Measurements from ENCODE around the gene KMT2A.
A peak's percentile ranks its signal among the peaks of the same experiment; 100 is the strongest.
"Not testable (repeated sequence)": the region's sequence is repeated elsewhere in the genome, so short reads cannot be mapped to it uniquely, and the experiment has no call there.

Gene KMT2A

DNA sequence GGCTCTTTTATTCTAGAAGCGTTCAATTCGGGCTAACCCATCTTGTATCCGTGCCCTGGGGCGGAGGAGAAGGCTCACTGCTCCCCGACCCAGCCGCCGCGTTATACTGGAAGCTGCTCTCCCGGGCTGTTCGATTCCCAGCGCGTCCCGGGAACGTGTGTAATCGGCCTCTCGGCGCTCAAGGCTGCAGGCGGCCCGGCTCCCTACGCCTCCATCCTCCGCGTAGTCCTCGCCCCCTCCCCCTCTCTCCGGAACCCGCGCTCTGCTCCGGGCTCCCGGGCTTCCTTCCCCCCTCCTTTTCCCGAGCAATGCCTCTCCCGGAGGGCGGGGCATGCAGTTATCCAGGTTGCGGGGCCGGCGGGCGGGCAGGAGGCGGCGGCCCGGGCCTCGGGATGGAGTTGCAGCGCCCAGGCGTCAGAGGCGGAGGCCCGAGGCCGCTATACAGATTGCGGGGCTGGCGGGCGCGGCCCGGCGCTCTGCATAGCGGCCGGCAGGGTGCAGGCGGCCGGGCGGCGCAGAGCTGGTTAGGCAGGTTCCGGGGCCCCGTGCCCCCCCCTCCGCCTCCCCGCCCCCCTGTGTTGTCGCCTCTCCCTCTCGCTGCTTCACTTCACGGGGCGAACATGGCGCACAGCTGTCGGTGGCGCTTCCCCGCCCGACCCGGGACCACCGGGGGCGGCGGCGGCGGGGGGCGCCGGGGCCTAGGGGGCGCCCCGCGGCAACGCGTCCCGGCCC, at the start of gene KMT2A:
Gene KMT2A (plus strand): TSS at position 600 of the 732 bp plus-strand sequence. CDS start 21 bp downstream, at position 621.
- peak; percentile 88 for DNase-seq (ENCODE audit: low read depth)

- DNase-seq (ENCODE audit: low read depth) = no peak
These were observed 40.2 kb upstream of the KMT2A start for GRCh38 chr11:118396097-118396501.

DNA sequence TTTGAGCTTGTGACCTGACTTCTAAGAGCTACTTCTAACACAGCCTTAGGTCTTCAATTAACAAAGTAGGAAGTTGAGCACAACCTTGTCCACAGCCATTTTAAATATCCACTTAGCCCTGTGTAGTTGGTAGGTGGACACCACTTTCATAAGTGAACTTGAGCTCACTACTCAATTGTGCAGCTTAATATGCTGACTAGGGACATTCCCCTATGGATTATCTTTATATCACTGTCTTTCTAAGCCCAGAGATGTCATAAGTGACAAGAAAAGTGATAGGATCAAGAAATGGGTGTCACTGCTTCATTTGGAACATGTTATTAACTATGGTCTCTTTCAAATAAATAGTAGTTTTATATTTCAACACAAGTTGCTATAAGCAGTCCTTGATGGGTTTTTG, 38.8 kb upstream of the KMT2A start:
- no peak for DNase-seq (ENCODE audit: low read depth)

GRCh38 chr11:118398791-118399559, 37.3 kb upstream of the KMT2A start:
- no peak for DNase-seq (ENCODE audit: low read depth)

- peak; percentile 81 for DNase-seq (ENCODE audit: low read depth)
These were observed 35.0 kb upstream of the KMT2A start, which contains the start of gene ATP5MG for GRCh38 chr11:118401151-118401879. ATP5MG (plus strand) TSS chr11:118401606; CDS start chr11:118401666, 60 bp downstream.

- DNase-seq (ENCODE audit: low read depth) = peak; percentile 28
These were observed 34.3 kb upstream of the KMT2A start for GRCh38 chr11:118401880-118402590.

- not testable (repeated sequence) for DNase-seq (ENCODE audit: low read depth)
These were observed 33.7 kb upstream of the KMT2A start for GRCh38 chr11:118402594-118402993.

DNA sequence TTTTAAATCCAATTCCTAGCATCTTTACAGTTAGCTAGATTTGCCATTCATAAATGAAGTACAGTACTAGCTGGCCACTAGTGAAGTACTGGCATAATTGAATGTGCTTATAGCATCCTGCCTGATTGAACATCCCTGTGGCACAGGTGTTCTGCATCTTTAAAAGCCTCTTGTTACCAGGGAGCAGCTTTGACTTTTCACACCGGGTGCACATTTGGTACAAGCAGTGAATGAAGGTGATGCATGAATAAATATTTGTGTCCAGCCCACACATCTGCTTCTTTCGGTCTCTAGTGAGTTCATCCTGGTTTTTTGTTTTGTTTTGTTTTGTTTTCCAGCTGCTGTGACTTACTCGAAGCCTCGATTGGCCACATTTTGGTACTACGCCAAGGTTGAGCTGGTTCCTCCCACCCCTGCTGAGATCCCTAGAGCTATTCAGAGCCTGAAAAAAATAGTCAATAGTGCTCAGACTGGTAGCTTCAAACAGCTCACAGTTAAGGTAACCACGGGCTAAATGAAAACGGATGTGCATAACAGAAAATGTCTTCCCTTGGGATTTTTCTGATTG, 29.6 kb upstream of the KMT2A start:
- peak; percentile 12 for DNase-seq (ENCODE audit: low read depth)

DNA sequence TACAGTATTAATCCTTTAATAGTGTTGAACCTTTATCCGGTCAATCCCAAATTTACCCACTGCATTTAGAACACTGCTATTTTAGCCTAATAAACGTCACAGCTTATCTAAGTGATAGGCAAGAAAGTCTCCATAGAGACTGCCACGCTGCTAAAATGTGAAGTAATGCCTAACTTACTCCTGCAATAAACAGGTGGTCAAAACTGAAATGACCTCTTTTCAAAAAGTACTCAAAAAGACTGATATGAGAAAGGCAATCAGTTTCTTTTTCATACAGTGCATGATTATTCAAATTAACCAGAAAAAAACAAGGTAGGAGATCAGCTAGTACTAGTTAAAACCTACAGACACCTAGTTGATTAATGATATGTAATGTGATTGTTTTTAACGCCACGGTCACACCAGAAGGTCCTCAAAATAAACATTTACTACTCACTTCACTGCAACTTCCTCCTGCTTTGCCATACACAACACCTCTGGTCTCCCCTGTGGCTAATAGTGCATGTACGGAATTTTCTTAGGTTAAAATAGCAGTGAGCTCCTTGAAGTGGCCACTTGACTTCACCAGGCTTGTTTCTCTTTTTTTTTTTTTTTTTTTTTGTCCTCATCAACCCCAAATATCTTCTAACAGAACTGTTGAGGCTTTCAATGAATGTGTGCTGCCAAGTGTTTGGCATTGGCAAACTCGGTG, 26.1 kb upstream of the KMT2A start:
- DNase-seq (ENCODE audit: low read depth) = no peak

DNA sequence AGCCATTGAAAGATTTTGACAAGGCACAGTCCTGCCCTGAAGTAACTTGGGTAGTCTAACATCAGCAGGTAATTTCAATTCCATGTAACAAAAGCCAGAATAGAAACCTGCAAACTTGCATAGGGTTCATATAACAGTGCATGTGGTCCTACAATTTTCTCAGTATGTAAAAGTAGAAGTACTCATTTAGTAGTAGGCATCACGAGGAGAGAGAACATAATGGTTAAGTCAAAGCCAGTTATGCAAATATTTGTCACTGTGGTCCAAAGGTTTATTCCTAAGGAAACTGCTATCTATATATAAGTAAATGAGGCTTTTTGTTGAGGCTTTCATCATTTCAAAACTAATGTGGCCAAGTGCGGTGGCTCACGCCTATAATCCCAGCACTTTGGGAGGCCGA, 24.8 kb upstream of the KMT2A start:
- no peak for DNase-seq (ENCODE audit: low read depth)

- no peak for DNase-seq (ENCODE audit: low read depth)
These were observed 23.4 kb upstream of the KMT2A start for GRCh38 chr11:118412921-118413320.

DNA sequence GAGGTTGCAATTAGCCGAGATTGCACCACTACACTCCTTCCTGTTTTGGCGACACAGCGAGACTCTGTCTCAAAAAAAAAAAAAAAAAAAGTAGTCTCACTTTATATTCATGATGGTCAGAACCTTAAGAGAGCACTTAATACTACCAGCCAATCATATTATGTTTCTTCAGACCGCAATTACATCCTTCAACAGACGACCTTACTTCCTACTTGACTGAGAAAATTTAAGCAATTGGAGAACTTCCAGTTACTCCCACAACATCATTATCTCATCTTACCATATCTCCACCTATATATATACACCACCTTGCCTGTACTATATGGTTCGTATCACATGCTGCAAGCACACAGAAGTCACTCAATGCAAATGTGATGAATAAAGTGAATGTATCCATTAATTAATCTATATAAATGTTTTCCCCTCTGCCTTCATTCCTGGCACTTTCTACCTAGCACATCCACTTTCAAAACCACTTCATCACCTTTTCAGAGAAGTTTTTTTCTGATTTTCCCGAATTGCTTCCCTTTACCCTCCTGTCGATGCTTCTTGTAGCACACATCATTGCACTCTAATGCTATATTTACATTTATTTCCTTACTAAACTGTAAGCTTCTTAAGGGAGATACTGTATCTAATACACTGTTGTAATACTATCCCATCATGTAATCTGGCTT, 21.1 kb upstream of the KMT2A start:
- no peak for DNase-seq (ENCODE audit: low read depth)

DNA sequence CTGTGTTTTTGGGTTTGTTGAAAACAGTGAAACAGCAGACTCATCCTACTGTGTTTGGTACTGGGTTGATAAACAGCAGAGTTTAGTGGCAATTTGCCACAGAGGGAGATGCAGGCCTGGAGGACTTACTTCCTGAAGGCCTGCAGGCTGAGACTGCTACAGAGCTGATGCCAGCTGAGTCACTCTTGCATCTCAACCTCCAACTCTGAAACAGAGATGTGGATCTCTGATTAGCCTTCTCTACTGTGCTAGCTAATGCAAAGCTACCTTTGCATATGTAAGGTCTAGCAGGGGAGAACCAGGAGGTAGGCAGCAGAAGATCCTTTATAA, 20.6 kb upstream of the KMT2A start:
- DNase-seq (ENCODE audit: low read depth) = peak; percentile 91

- DNase-seq (ENCODE audit: low read depth) = not testable (repeated sequence)
These were observed 19.4 kb upstream of the KMT2A start for GRCh38 chr11:118416900-118417299.

DNA sequence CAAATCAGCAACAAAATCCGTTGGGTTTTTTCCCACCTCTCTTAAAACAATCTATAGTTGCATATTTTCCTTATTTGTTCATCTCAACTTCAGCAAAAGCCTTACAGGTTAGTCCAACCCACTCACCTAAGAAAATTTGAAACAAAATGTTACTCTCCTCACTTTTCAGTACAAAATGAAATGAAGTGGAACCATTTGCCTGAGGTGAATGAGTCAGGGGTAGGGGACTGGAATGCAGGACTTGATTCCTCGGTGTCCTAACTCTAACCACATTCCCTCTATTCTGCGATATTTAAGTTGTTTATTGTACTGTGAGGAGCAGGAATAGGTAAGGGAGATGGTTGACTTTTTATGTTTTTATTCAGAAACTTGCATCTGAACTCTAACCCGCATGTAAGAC, 18.5 kb upstream of the KMT2A start:
- DNase-seq (ENCODE audit: low read depth) = no peak

- DNase-seq (ENCODE audit: low read depth) = no peak
These were observed 17.5 kb upstream of the KMT2A start for GRCh38 chr11:118418766-118419165.

GRCh38 chr11:118427707-118428106, 8.6 kb upstream of the KMT2A start:
- no peak for DNase-seq (ENCODE audit: low read depth)

DNA sequence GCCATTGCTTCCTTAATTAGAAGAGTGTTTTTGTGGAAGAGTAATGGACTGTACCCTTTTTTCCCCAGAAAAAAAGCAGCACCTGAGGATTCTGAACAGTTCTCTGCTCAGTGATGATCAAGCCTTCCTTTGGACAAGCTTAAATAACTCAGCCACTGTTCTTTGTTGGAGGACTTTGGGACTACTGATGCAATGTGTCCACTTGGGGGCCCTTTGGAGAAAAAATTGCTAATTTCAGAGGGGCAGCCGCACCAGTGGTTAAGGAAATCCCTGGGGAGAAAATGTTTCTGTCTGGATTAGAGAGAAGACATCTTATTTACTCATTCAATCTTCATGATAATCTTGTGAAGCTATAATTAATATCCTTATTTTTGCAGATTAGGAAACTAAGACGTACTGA, 5.3 kb upstream of the KMT2A start:
- DNase-seq (ENCODE audit: low read depth) = no peak

DNA sequence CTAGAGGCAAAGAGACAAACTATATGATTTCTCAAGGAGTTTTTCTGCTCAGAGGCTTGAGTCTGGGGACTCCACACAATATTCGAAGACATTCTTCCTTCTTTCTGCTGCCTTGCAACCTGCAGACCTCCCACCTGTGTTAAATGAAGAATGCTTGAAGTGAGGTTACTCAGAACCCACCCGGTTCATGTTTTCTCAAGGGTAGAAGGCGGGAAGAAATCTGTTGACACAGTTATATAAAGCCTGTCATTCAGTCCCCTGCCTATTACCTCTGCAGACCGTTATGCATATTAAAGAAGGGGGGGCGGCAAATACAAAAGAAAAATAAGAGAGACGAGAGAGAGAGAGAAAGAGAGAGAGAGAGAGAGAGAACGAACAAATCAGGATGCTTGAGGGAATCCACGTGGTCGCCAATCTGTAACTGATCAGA, 2.2 kb upstream of the KMT2A start:
- no peak for DNase-seq (ENCODE audit: low read depth)

GRCh38 chr11:118434553-118435289, 1.6 kb upstream of the KMT2A start:
- DNase-seq (ENCODE audit: low read depth) = peak; percentile 23

All from fibroblast of the conjunctiva (primary cell).